ENCODE data around the gene UGGT2. TPM values are rescaled to one million over a fixed set of nuclear protein-coding genes. Genes with fewer than 3 reads are reported as not detected.

Gene UGGT2
- total RNA-seq, 1 experiment from 2014 or later = 34.5 TPM

GRCh38 chr13:96071504-96071903, 18.3 kb upstream of the UGGT2 start:
- Histone ChIP-seq H3K18ac (ENCODE audit: insufficient read length, low read depth, low read length) (no peak overlapping the region), H3K4ac (ENCODE audit: low read depth, low read length) (no peak overlapping the region), H3K4me1 (ENCODE audit: insufficient read depth, low read length) (no peaks in the 10 kb centered on the region), H3K23me2 (ENCODE audit: insufficient read length, low read depth, low read length, poor library complexity, severe bottlenecking) (no peaks in the 10 kb centered on the region), H3K27ac (ENCODE audit: insufficient read length, low read depth, low read length) (no peak overlapping the region), H2BK5ac (ENCODE audit: insufficient read length, low read length) (no peak overlapping the region), H3K9ac (ENCODE audit: extremely low read depth, insufficient read length, low read length) (no peak overlapping the region), H3T11ph (ENCODE audit: low read length) (no peak overlapping the region), H3K79me1 (ENCODE audit: insufficient read depth, low read depth, low read length, poor library complexity, severe bottlenecking) (no peaks in the 10 kb centered on the region), H3K9me3 (ENCODE audit: control insufficient read depth, low read depth, low read length) (no peaks in the 10 kb centered on the region), H3K56ac (ENCODE audit: insufficient read length, low read depth, low read length) (no peak overlapping the region), H3K14ac (ENCODE audit: insufficient read depth, low read length) (no peak overlapping the region), H4K20me1 (ENCODE audit: control insufficient read depth, insufficient read depth, insufficient read length) (no peaks in the 10 kb centered on the region), H3K79me2 (ENCODE audit: insufficient read depth, low read length) (no peaks in the 10 kb centered on the region), H2BK20ac (ENCODE audit: low read depth, low read length, poor library complexity, severe bottlenecking) (no peak overlapping the region), H3K27me3 (ENCODE audit: insufficient read depth, low read length) (no peaks in the 10 kb centered on the region), H4K5ac (ENCODE audit: insufficient read length, low read depth, low read length) (no peak overlapping the region), H2AK5ac (ENCODE audit: insufficient read length, low read length) (no peak overlapping the region), H2BK12ac (ENCODE audit: insufficient read length, low read depth, low read length) (no peak overlapping the region), H3K4me2 (ENCODE audit: insufficient read depth, insufficient read length, low read length) (no peak overlapping the region), H3K23ac (ENCODE audit: insufficient read length, low read depth, low read length) (no peak overlapping the region), H2AFZ (ENCODE audit: low read length) (no peak overlapping the region), H4K91ac (ENCODE audit: insufficient read length, low read depth, low read length) (no peak overlapping the region), H4K8ac (replicated peaks; ENCODE audit: insufficient read length, low read depth, low read length) (no peak overlapping the region), H2BK15ac (ENCODE audit: low read depth, low read length) (no peak overlapping the region), H2BK120ac (ENCODE audit: low read depth, low read length, poor library complexity, severe bottlenecking) (no peak overlapping the region)
- no peak for DNase-seq
- Mint-ChIP-seq H3K4me3 (no peak overlapping the region), H3K27me3 (ENCODE audit: low read depth) (no peaks in the 10 kb centered on the region), H3K36me3 (ENCODE audit: insufficient read depth in 1 of 3, low read depth in 3 of 3) (no peaks in the 10 kb centered on the region), H3K4me1 (peaks cover 3 to 6% of the 10 kb centered on the region in 2 experiments), H3K9me3 (no peaks in the 10 kb centered on the region), H3K27ac (no peak overlapping the region)
- no CpG with 5 or more reads among the region's 6 CpGs for WGBS (ENCODE audit: extremely low coverage, insufficient read length, low lambda C conversion rate)
- TF ChIP-seq CTCF (conservative IDR thresholded peaks at IDR 0.05) = no peak
